GM19438 (cell line): Measurements from ENCODE around the gene NACAD.

Experiments used
- ATAC-seq: cut with Tn5 transposase; IDR thresholded peaks from one replicate; pipeline ENCODE4 v1.9.1; 2021; ENCODE audit warnings: low read depth; ENCODE audit not compliant: unreplicated experiment

NACAD gene

GRCh38 chr7:45088821-45089340 lies at the start of gene NACAD:
NACAD (minus strand) TSS chr7:45088969; CDS start chr7:45088894, 75 bp downstream.
- no peak for ATAC-seq

- ATAC-seq, result no peak
Observed at GRCh38 chr7:45136106-45137060, 47.6 kb upstream of the NACAD start.

DNA sequence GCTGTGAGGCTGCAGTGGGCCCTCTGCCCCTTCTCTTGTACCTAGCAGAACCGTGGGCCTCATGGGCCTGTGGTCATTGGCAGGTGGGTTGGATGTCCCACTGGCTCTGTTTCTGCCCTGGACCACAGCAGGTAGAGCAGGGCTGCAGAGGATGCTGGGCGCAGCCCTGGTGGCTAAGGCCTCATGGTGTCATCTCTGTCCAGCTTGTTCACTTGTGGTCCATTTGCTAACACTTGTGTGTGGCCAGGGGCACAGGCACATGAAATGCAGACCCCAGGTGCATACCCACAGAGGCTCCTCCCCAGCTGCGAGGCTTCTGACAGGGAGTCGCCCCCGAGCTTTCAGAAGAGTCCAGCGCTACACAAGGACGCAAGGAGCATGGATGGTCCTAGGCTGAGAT lies 45.1 kb upstream of the NACAD start:
- ATAC-seq, result no peak

- no peak for ATAC-seq
Observed at GRCh38 chr7:45133352-45133751, 44.6 kb upstream of the NACAD start.

- no peak for ATAC-seq
Observed at GRCh38 chr7:45132708-45133320, 44.0 kb upstream of the NACAD start.

- ATAC-seq, result no peak
Observed at GRCh38 chr7:45131891-45132290, 43.1 kb upstream of the NACAD start.

DNA sequence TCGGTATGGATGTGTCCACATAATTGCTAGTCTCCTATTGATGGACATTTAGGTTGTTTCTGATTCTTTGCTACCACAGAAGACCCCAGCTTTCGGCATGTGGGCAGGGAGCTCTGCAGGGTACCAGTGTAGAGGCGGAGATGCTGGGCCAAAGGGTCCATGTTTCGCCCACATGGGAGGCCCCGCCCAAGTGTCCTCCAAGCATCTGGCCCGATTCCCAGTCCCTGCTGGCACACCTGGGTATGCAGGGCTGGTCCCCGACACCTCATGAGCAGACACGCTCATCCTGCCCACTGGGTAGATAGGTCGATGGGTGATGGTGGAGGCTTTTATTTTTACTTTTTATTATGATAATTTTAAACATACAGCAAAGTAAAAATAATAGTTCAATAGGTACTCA lies 42.1 kb upstream of the NACAD start:
- no peak for ATAC-seq

GRCh38 chr7:45129906-45130305 lies 41.1 kb upstream of the NACAD start:
- ATAC-seq, result no peak

DNA sequence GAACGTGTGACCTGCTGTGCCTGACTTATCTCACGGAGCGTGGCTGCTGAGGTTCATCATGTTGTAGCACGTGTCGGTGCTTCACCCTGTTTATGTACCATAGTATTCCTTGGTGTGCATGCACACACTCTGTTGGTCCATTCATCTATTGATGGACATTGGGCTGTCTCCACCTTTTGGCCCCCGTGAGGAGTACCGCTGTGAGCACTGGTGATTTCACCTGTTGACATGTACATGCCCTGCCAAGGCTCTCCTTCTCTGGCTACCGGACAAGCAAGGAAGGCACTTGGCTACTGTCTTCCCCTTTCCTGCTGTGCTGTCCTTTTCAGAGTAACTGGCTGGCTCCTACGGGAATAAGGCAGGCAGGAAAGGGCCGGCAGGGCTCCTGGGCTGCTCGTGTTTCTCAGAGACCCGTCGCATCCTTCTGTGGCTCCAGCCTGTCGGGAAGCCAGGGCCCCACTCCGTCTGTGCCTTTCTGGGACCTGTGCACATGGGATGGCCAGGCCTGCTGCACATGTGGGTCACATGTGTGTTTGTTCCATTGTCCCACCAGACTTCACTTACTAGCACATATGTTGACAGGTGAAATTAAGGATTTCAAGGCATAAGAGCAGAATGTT lies 40.5 kb upstream of the NACAD start:
- ATAC-seq, result no peak

DNA sequence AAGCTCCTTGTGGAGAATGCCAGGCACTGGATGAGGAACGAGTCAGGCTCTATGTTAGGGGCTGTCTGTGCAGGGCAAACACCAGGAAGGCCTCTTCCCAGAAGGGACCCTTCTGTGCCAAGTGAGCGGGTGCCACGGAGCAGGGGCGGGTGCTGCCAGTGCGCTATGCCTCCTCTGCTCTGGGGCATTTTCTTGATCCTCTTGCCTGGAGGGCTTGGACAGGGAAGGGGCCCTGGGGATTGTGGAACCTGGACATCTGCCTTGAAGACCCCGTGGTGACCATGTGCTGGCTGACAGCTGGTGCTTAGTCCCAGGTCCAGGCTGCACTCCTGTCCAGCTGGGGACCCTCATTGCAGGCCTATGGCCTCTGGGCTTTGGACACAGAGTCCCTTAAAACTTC lies 38.2 kb upstream of the NACAD start:
- ATAC-seq, result no peak

DNA sequence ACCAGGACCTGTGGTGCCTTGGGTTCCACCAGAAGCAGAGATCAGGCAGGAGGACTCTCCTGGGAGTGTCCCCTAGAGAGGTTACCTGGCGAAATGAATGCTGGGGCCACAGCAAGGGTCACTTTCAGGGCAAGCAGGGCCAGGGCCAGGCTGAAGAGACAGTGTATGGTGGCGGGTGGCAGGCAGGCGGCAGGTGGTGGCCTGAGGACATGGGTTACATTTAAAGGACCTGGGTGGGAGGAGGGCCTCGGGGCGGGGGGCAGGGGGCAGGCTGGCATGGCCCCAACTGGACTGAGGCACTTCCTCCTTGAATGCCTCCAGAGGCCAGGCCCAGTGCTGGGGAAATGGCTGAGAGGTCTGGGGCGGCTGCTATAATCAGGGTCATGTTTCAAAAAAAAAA lies 37.4 kb upstream of the NACAD start:
- no peak for ATAC-seq

GRCh38 chr7:45125193-45125904 lies 36.6 kb upstream of the NACAD start:
- ATAC-seq, result no peak

DNA sequence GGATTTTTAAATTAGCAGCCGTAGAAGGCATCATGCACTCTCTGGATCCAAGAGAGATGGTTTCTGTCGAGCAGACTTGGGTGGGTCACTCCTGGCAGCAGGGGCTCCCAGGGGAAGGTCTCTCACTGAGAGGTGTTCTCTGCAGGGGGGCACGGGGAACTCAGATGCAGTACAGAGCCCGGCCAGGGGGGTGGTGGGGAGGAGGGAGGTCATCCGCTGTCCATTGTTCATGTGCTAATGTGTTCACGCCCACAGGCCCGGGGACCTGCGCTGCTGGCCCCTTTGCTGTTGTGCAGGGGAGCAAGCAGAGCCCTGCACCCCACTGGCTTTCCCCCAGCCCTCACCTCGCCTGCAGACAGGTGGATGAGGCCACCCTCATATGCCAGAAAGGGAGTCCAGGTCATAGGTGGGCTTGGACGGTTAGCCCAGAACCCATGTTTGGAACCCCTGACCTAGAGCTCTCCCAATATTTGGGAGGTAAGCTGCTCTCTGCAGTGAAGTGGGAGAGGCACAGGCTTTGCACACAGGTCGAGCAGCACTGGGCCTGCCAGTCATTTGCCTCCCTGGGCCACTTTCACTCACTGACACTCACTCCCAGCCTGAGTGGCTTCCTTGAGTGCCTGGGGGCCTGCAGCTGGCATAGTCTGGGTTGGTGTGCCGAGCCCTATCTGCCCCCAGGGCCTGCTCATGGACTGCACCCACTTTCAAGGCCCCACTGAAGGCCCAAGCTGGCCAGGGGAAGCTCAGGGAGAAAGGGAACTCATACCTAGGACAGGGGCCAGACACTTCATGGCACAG lies 35.3 kb upstream of the NACAD start:
- ATAC-seq, result no peak

- ATAC-seq, result no peak
Observed at GRCh38 chr7:45122975-45123860, 34.4 kb upstream of the NACAD start.

DNA sequence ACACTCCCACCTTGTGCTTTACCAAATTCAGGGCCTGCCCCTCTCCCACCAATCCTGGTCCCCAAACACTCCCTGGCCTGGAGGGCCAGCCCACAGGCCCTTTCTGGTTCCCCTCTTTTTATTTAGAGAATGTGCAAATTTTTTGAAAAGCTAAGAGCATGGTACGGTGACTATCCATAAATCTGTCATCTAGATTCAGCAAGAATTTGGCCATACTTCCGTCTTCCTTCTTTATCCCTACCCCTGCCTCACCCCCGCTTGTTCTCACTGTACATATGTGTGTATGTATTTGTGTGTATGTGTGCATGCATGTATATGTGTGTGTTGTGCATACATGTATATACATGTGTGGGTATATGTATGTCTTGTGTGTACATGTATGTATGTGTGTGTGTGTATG lies 30.8 kb upstream of the NACAD start:
- no peak for ATAC-seq

DNA sequence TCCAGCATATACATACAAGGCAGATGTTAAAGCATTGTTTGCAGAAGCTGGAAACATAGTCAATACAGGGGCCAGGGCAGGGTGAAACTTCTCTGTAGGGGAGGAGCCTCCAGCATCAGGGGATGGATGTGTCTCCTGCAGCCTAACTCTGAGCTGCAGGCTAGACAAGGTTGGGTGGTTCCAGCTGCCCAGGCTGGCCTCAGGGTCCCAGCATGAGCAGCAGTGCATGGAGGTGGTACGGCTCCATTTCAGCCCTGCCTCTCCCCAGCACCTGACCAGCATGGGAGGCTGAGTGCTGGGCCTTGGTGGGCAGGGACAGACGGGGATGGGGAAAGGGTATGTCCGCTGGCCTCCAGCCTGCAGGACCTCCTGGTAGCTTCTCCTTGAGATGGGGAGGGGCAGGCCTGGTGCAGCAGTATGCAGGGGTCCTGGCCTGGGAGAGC lies 30.1 kb upstream of the NACAD start:
- no peak for ATAC-seq

DNA sequence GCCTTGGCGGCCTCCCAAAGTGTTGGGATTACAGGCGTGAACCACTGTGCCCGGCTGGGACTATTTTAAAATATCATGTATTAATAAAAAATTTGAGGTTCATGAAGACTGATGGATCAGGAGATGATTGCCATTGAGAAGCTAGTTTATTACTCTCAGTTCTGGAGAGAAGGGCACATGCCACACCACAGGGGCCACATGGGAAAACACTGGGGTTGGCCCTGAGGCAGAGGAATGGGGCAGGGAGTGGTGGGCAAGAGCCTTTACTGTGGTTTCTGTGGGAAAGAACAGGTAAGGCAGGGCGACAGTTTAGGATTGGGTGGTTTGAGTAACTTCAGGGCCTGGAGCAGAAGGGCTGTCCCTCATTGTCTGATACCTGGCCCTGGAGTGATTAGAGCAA lies 29.5 kb upstream of the NACAD start:
- no peak for ATAC-seq

GRCh38 chr7:45117582-45117981 lies 28.8 kb upstream of the NACAD start:
- no peak for ATAC-seq

DNA sequence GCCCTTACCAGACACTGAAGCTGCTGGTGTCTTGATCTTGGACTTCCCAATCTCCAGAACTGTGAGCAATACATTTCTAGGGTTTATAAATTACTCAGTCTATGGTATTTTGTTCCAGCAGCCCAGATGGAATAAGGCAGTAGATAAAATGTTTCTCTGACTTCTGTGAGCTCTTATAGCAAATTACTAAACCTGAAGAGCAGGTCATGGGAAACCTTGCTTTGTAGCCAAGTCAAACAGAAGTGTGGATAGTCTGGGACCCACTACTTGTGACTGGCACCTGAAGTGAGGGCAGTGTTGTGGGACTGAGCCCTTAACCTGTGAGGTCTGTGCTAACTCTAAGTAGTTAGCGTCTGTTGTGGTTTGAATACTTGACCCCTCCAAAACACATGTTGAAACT lies 27.3 kb upstream of the NACAD start:
- no peak for ATAC-seq
